ENCODE data around the gene CLEC4D.
"Not testable (repeated sequence)": the region's sequence is repeated elsewhere in the genome, so short reads cannot be mapped to it uniquely, and the experiment has no call there.

CLEC4D gene

GRCh38 chr12:8537820-8538219 lies 24.5 kb downstream of the CLEC4D start:
- DNase-seq, result not testable (repeated sequence)

GRCh38 chr12:8540831-8541230 lies 27.5 kb downstream of the CLEC4D start, which contains the start of gene CLEC4E:
CLEC4E (minus strand) TSS chr12:8540905; CDS start chr12:8540797, 108 bp downstream.
- DNase-seq, result not testable (repeated sequence)

GRCh38 chr12:8541562-8541961 lies 28.3 kb downstream of the CLEC4D start:
- no peak for DNase-seq

GRCh38 chr12:8544295-8544694 lies 31.0 kb downstream of the CLEC4D start:
- DNase-seq, result peak; percentile 63

GRCh38 chr12:8546591-8546990 lies 33.3 kb downstream of the CLEC4D start:
- DNase-seq, result no peak

GRCh38 chr12:8547645-8548044 lies 34.3 kb downstream of the CLEC4D start:
- no peak for DNase-seq

DNA sequence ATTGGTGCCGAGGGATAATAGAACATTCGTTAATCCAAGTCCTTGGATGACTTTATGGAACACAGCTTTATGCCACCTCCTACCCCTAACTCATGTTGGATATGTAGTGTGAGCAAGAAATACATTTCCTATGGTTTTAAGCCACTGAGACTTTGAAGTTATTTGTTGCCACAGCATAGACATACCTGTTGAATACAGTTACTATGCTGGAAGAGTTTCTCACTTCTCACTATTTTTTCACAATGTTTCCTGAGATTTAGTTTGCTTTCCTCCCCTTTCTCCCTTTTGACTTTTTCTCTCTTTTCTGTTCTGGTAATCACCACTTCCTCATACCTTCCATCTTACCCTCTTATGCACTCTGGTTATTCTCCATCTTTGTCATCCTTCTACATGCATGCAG lies 34.9 kb downstream of the CLEC4D start:
- DNase-seq, result no peak

GRCh38 chr12:8549381-8549780 lies 36.1 kb downstream of the CLEC4D start:
- DNase-seq, result no peak

GRCh38 chr12:8553088-8553627 lies 39.9 kb downstream of the CLEC4D start:
- peak; percentile 92 for DNase-seq

GRCh38 chr12:8554451-8555195 lies 41.3 kb downstream of the CLEC4D start:
- no peak for DNase-seq

- no peak for DNase-seq
Observed at GRCh38 chr12:8556531-8557097, 43.3 kb downstream of the CLEC4D start.

DNA sequence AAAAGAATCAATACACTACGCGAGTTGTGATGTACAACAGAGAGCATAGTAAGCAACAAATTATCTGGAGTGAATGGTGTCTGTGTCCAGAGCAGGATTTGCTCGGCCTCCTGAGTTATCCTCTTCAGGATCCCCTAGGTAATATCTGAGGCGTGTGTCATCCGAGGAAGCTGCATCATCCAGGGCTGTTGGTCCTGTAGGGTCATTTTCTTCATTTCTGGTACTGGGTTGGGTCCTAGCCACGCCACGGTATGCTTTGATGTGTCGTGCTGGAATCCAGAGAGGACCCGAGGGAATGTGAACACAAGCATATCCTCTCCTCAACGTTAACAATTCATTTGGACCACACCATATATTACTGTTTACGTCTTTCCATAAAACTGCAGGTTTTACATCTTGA lies 46.4 kb downstream of the CLEC4D start:
- no peak for DNase-seq

DNA sequence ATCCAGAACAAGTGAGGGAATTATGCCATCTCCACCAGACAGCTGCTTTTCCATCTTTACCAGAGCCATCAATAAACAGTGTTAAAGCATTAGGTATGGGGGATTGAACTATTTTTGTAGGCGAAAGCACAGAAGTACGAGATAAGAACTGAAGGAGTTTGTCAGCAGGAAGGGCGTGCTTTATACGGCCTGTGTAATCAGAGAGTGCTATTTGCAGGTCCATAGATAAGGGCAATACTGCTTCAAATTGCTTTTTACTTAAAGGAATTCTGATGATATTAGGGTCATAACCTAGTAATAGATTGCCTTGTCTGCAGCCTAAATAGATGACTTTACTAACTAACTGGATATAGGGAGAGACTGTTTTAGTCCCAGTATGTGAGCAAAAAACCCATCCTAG lies 47.7 kb downstream of the CLEC4D start:
- no peak for DNase-seq

DNA sequence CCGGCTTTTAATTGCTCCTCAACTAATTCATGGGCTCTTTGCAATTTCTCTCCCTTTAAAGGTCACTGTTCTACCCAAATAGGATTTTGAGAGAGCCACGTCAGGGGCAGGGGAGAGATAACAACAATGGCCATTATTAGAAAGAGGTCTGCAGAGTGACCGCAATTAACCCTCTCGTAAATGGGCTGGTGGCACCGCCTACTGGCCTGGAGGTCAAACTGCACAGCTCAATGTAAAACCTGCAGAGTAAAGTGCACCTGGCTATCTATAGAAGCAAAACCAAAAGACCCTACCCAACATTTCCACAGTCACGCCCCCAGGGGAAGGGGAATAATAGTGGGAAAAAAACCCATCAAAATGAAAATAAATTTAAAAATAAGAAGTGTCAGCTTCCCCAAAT lies 49.0 kb downstream of the CLEC4D start:
- DNase-seq, result no peak

DNA sequence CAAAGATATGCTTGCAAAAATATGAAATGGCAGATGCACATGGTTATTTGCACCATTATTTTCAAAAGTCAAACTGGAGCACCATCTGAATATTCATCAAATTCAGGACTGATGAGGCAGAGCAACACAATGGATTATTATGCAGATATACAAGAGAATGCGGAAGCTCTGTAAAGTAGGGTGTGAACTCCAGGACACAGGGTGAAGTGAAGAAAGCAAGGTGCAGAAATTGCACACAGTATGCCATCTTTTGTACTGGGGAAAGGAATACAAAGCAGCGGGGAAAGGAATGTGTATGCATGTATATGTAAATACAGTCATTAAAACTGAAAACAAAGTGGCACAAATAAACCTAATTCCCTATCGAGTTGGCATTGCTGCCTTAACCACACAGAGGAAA lies 50.1 kb downstream of the CLEC4D start:
- no peak for DNase-seq

DNA sequence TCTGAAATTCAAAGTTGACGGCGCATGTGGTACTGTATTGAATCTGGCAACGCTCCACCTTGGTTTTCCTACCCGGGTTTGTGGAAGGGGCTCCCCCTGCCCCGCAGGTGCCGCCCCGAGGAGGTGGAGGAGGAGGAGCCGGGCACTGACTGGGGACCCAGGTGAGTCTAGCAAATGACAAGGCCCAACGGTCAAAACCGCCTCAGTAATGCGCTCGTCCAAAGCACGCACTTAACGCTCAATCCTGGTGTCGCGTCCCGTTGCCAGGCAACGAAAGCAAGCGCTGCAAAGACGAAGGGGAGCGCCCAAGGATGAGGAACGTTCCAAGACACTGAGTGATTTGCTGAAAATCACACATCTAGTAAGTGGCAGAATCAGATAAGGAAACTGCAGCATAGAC lies 51.4 kb downstream of the CLEC4D start:
- no peak for DNase-seq

DNA sequence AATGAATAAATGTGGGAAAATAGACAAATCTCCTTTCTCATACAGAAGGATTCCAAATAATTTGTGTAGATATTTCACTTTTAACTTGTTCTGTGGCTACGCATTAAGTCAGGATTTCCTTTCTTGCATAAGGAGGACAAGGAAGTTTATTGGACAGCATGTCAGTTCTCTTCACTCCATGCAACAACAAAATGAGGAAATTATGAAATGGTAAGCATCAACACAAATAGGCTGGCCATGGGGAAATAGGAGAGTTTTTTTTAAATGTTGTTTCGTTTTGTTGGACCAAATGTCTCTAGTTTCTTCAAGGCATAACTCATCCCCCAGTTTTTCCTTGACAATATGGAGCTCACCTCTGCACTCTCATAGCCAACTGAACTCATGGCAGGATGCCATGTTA lies 52.7 kb downstream of the CLEC4D start:
- DNase-seq, result not testable (repeated sequence)

GRCh38 chr12:8566525-8566924 lies 53.2 kb downstream of the CLEC4D start:
- DNase-seq, result no peak

Measured in NCI-H1105 (cell line).